ENCODE results near the gene CDH4. TPM values are rescaled to one million over a fixed set of nuclear protein-coding genes. Genes with fewer than 3 reads are reported as not detected.

The CDH4 gene
- total RNA-seq, 1 donor from 2014 or later: 0.23 TPM

GRCh38 chr20:61922411-61922810, 670.4 kb downstream of the CDH4 start:
- no peak for TF ChIP-seq CTCF (IDR thresholded peaks at IDR 0.05; ENCODE audit: unreplicated experiment)
- no peak overlapping the region for H3K27ac Mint-ChIP-seq (ENCODE audit: unreplicated experiment)
- no peak overlapping the region for H3K4me3 Mint-ChIP-seq (ENCODE audit: unreplicated experiment)
- H3K27me3 Mint-ChIP-seq (ENCODE audit: unreplicated experiment): peaks cover 5% of the 10 kb centered on the region
- H3K4me1 Mint-ChIP-seq (ENCODE audit: unreplicated experiment): no peaks in the 10 kb centered on the region
- H3K36me3 Mint-ChIP-seq (ENCODE audit: low read depth, unreplicated experiment): no peaks in the 10 kb centered on the region
- no peaks in the 10 kb centered on the region for H3K9me3 Mint-ChIP-seq (ENCODE audit: unreplicated experiment)
- no peak for DNase-seq (ENCODE audit: low spot score)

DNA sequence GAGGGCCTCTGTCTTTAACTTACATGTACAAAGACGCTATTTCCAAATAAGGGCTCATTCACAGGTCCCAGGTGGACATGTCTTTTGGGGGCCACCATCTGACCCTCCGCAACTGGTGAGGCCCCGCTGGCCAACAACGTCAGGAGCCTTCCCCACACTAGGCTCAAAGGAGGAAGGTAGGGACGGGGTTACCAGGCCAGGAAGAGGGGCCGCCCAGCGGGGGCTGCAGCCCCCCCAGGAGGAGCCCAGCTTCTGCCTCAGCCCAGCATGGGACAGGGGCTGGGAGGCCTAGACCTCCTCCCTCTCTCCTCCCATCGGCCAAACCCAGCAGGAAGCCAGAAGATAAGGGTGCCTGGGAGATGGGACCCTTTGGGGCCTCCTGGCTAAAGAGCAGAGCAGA, 670.9 kb downstream of the CDH4 start:
- H3K4me3 Mint-ChIP-seq (ENCODE audit: unreplicated experiment): no peak overlapping the region
- DNase-seq (ENCODE audit: low spot score): no peak
- H3K27ac Mint-ChIP-seq (ENCODE audit: unreplicated experiment): no peak overlapping the region
- H3K9me3 Mint-ChIP-seq (ENCODE audit: unreplicated experiment): no peaks in the 10 kb centered on the region
- no peak for TF ChIP-seq CTCF (IDR thresholded peaks at IDR 0.05; ENCODE audit: unreplicated experiment)
- H3K36me3 Mint-ChIP-seq (ENCODE audit: low read depth, unreplicated experiment): no peaks in the 10 kb centered on the region
- H3K4me1 Mint-ChIP-seq (ENCODE audit: unreplicated experiment): no peaks in the 10 kb centered on the region
- H3K27me3 Mint-ChIP-seq (ENCODE audit: unreplicated experiment): peaks cover 8% of the 10 kb centered on the region

DNA sequence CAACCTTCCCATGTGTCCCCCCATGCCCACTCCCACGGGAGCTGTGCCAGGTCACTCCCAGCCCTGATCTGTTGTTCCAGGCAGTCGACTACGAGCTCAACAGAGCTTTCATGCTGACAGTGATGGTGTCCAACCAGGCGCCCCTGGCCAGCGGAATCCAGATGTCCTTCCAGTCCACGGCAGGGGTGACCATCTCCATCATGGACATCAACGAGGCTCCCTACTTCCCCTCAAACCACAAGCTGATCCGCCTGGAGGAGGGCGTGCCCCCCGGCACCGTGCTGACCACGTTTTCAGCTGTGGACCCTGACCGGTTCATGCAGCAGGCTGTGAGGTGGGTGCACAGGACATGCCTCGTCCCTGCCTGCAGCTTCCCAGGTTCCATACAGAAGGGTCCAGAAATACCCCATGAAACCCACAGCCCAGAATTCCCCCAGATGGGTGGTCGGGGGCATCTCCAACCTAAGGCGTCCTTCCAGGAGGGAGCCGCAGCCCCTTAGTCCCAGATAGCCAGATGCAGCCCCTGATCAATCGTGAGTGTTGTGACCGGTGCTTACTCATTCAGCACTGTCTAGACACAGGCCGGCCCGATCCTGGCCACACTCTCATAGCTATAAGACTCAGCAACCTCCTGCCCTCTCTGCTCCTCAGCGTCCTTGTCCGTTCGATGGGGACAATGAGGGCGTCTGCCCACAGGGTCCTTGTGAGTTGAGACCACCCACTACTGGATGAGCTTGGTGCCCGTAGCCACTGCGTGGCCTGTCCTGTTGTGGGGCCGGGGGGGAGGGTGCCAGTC, 671.5 kb downstream of the CDH4 start:
- no peaks in the 10 kb centered on the region for H3K9me3 Mint-ChIP-seq (ENCODE audit: unreplicated experiment)
- no peaks in the 10 kb centered on the region for H3K36me3 Mint-ChIP-seq (ENCODE audit: low read depth, unreplicated experiment)
- DNase-seq (ENCODE audit: low spot score): no peak
- H3K27me3 Mint-ChIP-seq (ENCODE audit: unreplicated experiment): peaks cover 9% of the 10 kb centered on the region
- H3K4me3 Mint-ChIP-seq (ENCODE audit: unreplicated experiment): no peak overlapping the region
- TF ChIP-seq CTCF (IDR thresholded peaks at IDR 0.05; ENCODE audit: unreplicated experiment): no peak
- no peaks in the 10 kb centered on the region for H3K4me1 Mint-ChIP-seq (ENCODE audit: unreplicated experiment)
- H3K27ac Mint-ChIP-seq (ENCODE audit: unreplicated experiment): no peak overlapping the region

DNA sequence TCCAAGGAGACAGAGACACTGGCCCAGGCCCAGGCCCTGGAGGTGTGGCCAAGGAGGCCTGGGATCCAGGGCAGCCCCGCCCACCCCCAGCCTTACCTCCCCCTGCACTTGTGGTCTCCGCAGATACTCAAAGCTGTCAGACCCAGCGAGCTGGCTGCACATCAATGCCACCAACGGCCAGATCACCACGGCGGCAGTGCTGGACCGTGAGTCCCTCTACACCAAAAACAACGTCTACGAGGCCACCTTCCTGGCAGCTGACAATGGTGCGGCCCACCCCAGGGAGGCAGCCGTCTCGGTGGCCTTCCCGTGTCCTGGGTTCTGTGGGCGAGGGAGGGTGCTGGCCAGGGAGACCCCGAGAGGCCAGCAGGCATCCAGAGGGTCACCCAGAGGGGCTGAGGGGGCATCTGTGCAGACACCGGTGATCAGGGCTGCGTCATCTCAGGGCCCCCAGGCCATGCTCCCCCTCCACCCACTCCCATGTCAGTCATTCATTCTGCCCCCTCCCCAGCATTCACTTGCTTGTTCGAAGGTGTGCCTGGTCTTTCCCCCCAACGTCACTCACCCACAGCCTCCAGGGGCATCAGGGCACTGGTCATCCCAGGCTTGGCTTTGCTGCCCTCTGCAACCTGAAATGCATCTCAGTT, 672.3 kb downstream of the CDH4 start:
- Mint-ChIP-seq H3K4me1 (ENCODE audit: unreplicated experiment) (no peaks in the 10 kb centered on the region), H3K27me3 (ENCODE audit: unreplicated experiment) (peaks cover 10% of the 10 kb centered on the region), H3K36me3 (ENCODE audit: low read depth, unreplicated experiment) (no peaks in the 10 kb centered on the region), H3K27ac (ENCODE audit: unreplicated experiment) (no peak overlapping the region), H3K9me3 (ENCODE audit: unreplicated experiment) (no peaks in the 10 kb centered on the region), H3K4me3 (ENCODE audit: unreplicated experiment) (no peak overlapping the region)
- no peak for TF ChIP-seq CTCF (IDR thresholded peaks at IDR 0.05; ENCODE audit: unreplicated experiment)
- no peak for DNase-seq (ENCODE audit: low spot score)

Measured in endothelial cell (in vitro differentiated cells).